Stimulated activated CD4-positive, alpha-beta T cell treated with anti-CD3 and anti-CD28 coated beads, Interleukin-1b, Interleukin-23, amount 100 ng/mL, for 48 hours (primary cell): ENCODE measurements around the gene FFAR4.
"Not testable (repeated sequence)": the region's sequence is repeated elsewhere in the genome, so short reads cannot be mapped to it uniquely, and the experiment has no call there.

Source experiments
- DNase-seq: peaks from one replicate; pipeline ENCODE4 v3.0.0-alpha.2; 2020

FFAR4 gene

DNA sequence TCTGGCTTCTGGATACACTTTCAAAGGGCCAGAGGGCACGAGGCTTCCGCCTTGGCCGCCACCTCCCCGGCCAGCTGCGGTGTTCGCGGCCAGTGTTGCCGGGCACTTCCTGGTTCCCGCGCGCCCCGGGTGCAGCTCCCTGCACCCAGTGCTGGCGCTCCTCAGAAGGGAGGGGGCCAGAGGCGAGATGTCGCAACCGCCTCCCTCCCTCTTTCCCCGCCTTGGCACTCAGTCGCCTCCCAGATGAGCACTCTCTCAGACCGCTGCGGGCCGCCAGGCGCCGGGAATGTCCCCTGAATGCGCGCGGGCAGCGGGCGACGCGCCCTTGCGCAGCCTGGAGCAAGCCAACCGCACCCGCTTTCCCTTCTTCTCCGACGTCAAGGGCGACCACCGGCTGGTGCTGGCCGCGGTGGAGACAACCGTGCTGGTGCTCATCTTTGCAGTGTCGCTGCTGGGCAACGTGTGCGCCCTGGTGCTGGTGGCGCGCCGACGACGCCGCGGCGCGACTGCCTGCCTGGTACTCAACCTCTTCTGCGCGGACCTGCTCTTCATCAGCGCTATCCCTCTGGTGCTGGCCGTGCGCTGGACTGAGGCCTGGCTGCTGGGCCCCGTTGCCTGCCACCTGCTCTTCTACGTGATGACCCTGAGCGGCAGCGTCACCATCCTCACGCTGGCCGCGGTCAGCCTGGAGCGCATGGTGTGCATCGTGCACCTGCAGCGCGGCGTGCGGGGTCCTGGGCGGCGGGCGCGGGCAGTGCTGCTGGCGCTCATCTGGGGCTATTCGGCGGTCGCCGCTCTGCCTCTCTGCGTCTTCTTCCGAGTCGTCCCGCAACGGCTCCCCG is at the start of gene FFAR4:
Gene FFAR4, plus strand, starts transcription at position 231 of the 842 bp plus-strand sequence. Its CDS starts 56 bp downstream, at position 287.
- DNase-seq, result no peak

- DNase-seq, result no peak
Measured at GRCh38 chr10:93518531-93518930, 47.9 kb upstream of the FFAR4 start.

GRCh38 chr10:93535293-93535692 is 31.2 kb upstream of the FFAR4 start:
- DNase-seq, result no peak

DNA sequence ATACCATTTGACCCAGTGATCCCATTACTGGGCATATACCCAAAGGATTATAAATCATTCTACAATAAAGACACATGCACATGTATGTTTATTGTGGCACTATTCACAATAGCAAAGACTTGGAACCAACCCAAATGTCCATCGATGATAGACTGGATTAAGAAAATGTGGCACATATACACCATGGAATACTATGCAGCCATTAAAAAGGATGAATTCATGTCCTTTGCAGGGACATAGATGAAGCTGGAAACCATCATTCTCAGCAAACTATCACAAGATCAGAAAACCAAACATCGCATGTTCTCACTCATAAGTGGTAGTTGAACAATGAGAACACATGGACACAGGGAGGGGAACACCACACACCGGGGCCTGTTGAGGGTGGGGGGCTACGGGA is 25.6 kb upstream of the FFAR4 start:
- not testable (repeated sequence) for DNase-seq

- no peak for DNase-seq
Measured at GRCh38 chr10:93541402-93542357, 24.8 kb upstream of the FFAR4 start.

DNA sequence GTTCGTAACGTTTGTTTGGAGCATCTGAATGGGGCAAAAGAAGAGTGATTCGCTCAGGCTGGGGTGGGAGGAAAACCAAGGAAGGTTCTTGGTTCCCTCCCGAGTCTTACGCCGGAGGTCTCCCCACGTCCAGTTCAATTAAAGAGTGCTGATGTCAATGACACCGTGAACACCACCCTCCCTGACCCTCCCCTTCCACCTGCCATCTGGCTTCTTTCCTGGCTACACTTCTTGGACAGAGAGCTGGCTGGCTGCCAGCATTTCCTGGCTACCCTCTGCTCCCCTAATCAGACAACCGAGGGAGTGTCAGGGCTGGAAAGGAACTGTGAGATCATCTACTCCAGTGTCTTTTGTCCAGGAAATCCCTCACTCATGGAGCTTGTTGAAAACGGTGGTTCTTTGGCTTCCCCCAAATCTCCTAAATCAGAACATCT is 24.1 kb upstream of the FFAR4 start:
- DNase-seq, result no peak

DNA sequence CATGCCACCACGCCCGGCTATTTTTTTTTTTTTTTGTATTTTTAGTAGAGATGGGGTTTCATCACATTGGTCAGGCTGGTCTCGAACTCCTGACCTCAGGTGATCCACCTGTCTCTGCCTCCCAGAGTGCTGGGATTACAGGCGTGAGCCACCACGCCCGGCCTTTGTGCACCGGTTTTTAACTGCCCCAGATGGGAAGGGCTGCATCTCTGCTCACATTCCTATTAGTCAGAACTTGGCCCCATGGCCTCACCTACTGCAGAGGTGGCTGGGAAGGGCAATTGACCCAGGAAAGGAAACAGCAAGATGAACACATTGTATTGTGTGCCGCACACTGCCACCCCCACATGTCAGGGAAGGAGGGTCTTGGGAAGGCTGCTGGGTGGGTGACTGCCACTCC is 19.5 kb upstream of the FFAR4 start:
- not testable (repeated sequence) for DNase-seq

DNA sequence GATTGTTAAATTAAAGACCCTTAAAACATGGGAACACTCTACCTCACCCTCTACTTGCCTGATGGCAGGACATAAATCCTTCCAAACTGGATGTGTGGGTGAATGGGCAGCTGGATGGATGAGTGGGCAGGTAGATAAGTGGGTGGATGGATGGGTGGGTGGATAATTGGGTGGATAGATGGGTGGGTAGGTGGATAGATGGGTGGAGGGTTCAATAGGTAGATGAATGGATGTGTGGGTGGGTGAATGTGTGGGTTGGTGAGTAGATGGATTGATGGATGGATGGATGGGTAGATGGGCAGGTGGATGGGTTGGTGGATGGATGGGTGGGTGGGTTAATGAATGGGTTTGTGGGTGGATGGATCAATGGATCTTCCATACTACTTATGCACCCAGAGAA is 18.9 kb upstream of the FFAR4 start:
- DNase-seq, result no peak

DNA sequence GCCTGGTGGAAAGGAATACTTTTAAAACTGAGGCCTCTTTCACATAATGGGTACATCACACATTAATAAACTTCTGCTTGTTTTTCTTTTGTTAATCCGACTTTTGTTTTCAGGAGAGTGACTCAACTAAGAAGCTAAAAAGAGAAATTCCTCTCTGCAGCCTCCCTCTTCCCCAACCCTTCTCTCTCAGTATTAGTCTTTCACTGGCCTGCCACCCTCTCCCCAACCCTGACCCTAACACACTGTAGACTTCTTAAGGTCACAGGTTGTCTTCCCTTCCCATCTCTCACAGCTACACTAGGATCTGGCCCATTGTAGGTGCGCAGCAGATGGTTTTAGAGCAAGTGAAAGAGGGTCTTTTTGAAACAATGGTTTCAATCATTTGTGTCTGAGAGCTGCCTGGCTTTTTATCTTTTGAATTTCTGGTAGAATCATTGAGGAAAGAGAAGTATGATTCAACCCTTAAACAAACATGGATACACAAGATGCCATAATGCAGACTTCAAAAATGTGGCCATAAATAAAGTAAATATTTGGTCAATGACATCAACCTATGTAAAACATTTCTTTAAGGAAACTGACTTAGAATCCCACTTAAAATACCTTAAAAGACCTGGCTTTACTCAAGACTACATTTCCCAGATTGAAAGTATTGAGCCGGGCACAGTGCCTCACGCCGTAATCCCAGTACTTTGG is 17.9 kb upstream of the FFAR4 start:
- no peak for DNase-seq

DNA sequence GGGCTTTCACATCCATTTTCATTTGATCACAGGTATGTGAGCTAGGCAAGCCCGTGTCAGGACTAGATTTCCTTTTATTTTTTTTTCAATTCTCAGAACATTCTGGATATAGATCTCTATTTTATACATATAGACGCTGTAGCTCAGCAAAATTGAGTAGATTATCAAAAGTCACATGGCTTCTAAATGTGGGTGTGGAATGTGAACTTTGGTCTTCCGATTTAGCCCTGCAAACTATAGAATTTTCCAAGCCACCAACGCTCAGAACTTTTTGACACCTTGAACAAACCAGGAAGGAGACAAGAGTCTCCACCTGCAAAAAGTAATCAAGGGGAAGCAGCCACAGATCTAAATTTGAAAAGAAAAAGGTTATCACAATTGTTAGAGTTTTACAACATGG is 15.9 kb upstream of the FFAR4 start:
- DNase-seq, result no peak

DNA sequence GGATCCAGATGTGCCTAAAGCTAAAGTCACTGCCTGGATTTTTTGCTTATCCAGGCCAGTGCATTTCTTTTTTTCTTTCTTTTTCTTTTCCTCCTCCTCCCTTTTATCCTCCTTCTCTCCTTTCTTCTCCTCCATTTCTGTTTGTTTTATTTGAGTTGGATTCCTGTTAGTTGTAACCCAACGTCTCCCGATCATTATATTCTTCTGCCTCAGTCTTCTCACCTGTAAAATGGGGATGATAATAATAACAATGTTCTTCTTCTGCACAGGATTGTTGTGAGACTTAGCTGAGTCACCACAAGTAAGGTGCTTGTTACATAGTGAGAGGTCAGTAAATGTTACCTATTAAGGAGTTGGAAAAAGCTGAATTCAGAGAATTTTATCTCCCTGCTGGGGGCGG is 13.7 kb upstream of the FFAR4 start:
- DNase-seq, result no peak

DNA sequence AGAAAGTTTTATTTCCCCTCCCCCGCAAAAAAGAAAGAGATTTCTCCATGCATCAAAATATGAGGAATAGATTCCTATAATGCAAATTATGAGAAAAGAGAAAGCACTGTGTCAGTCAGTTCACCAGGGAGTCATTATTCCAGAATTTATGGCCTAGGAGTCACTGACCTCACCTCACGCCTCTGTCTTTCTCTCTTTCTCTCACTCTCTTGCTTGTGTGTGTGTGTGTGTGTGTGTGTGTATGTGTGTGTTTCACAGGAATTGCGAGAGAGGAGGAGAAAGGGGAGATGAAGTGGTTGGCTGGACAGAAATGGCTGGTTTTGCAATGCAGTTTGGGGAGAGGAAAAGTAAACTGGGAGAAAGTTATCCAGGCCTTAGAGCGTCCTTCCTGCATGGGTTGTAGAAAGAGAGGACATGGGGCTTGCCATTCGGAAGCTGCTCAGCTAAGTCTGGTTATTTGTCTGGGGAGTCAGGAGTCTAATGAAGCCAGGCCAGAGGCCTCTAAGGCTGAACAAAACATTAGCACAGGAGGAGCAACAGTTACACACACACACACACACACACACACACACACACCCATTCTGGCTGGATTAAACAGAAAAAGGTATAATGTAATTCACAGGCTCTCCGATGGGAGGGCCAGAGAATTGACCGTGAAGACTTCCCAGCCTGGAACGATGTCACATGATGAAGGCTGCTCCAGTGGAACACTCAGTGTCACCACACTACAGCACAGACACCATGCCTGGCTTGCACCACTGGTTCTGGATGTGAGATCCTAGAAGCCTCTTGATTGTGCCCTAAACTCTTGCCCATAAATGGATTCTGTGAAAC is 12.8 kb upstream of the FFAR4 start:
- DNase-seq, result no peak

- DNase-seq, result no peak
Measured at GRCh38 chr10:93554316-93554663, 12.2 kb upstream of the FFAR4 start.

DNA sequence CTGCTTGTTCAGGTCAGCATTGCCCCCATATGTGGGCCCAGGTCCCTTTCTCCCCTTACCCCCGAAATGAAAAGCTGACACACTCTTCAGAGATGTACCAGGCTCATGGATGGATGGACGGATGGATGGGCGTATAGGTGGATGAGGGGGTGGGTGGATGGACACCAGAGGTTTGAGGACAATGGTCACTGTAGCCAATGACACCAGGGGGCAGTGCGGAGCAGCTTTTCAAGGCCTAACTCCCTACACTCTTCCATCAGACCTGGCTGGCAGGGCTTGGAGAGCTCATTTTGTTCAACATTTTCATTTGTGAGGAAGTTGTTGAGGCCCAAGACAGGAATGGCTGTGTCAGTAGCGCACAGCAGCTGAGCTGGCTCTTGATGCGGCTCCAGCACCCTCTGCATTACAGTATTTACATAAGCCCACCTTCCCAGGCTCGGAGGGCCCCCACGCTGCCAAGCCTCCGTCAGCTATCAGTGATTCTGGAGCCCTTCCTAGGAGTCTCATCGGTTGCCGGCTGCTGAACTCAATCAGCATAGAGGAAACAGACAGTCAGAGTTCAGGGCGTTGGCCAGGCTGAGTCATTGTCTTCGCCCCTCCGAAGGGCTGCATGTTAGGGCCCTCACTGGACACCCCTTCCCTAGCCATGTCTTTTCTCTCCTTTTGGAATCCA is 11.6 kb upstream of the FFAR4 start:
- DNase-seq, result peak; percentile 24

DNA sequence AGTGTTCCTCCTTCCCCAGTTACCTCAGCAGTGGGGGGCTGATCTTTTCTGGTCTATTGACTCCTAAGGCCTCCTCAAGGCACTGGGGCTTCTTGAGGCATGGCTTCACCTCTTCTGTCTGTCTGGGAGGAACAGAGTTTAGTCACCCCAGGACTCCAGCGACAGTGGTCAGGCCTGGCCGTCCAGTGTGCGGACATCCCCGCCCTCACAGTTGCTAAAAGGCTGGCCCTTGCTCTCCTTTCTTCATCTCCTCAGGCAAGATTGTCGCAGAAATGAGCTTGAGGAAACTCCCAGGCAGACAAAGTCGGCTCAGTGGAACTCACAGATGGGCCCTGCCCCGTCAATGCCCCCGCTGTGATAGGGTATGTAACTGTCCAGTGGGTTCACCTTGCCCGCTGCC is 7.0 kb upstream of the FFAR4 start:
- no peak for DNase-seq

GRCh38 chr10:93560541-93560940 is 5.9 kb upstream of the FFAR4 start:
- no peak for DNase-seq

DNA sequence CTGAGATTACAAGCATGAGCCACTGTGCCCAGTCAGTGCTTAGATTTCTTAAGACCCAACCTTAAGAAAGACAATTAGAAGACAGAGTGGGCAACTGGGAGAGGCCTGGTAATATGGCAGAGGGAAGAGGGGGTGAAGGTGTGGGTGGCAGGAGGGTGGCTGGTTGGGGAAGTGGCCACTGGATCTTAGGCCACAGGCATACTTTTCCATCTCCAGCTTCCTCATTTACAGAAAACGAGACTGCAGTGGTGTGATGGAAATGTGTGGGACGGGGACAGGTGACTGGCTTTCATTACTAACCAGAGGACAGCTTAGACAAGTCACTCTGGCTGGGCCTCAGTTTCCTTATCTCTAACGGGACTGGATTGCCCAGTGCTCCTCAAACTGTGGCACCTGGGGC is 1.0 kb upstream of the FFAR4 start:
- DNase-seq, result no peak

GRCh38 chr10:93567277-93568104 is 1.0 kb downstream of the FFAR4 start:
- DNase-seq, result no peak

DNA sequence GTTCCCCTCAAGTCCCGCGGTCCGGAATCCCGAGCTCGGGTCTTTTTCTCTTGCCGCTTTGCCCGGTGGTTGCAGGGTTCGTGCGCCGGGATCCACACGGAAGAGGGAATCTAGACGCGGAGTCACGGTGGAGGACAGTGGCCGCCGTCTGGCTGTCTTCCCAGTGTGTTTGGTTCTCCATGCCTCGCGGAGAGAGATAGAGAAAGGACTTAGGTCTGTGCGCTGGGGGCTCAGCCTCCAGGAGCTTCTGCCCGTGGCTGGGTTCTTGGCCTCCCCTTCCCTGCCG is 1.6 kb downstream of the FFAR4 start:
- no peak for DNase-seq

DNA sequence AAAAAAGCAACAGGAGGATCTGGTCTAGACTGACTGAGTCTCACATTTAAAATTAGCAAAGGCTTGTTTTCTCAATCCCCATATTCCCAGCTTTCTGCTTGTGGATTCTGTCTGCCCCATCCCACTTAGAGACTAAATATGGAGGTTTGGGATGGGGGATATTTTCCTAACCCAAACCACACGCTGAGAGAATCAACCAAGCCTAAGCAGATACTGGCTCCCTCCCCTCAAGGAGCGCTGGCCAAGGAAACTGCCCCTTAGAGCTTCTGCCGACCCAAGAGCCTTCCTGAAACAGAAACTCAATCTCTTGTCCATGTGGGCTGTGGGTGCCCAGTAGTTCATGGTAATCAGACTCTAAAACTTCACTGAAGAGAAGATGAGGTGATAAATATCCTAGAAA is 3.9 kb downstream of the FFAR4 start:
- no peak for DNase-seq

GRCh38 chr10:93572606-93573005 is 6.1 kb downstream of the FFAR4 start:
- DNase-seq, result no peak
